ENCODE data around the gene PSMB5. TPM values are rescaled to one million over a fixed set of nuclear protein-coding genes. Genes with fewer than 3 reads are reported as not detected.
A peak's percentile ranks its signal among the peaks of the same experiment; 100 is the strongest.

PSMB5 gene
- total and polyA plus RNA-seq, 2 of the 13 experiments (the other 11 are each of a cell fraction or from before 2014, with no cell fraction given) = 705 to 871 TPM

- TF ChIP-seq, protein P1, sequence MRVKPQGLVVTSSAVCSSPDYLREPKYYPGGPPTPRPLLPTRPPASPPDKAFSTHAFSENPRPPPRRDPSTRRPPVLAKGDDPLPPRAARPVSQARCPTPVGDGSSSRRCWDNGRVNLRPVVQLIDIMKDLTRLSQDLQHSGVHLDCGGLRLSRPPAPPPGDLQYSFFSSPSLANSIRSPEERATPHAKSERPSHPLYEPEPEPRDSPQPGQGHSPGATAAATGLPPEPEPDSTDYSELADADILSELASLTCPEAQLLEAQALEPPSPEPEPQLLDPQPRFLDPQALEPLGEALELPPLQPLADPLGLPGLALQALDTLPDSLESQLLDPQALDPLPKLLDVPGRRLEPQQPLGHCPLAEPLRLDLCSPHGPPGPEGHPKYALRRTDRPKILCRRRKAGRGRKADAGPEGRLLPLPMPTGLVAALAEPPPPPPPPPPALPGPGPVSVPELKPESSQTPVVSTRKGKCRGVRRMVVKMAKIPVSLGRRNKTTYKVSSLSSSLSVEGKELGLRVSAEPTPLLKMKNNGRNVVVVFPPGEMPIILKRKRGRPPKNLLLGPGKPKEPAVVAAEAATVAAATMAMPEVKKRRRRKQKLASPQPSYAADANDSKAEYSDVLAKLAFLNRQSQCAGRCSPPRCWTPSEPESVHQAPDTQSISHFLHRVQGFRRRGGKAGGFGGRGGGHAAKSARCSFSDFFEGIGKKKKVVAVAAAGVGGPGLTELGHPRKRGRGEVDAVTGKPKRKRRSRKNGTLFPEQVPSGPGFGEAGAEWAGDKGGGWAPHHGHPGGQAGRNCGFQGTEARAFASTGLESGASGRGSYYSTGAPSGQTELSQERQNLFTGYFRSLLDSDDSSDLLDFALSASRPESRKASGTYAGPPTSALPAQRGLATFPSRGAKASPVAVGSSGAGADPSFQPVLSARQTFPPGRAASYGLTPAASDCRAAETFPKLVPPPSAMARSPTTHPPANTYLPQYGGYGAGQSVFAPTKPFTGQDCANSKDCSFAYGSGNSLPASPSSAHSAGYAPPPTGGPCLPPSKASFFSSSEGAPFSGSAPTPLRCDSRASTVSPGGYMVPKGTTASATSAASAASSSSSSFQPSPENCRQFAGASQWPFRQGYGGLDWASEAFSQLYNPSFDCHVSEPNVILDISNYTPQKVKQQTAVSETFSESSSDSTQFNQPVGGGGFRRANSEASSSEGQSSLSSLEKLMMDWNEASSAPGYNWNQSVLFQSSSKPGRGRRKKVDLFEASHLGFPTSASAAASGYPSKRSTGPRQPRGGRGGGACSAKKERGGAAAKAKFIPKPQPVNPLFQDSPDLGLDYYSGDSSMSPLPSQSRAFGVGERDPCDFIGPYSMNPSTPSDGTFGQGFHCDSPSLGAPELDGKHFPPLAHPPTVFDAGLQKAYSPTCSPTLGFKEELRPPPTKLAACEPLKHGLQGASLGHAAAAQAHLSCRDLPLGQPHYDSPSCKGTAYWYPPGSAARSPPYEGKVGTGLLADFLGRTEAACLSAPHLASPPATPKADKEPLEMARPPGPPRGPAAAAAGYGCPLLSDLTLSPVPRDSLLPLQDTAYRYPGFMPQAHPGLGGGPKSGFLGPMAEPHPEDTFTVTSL (CRISPR knock-in tag; IDR thresholded peaks at IDR 0.05; ENCODE audit: borderline replicate concordance) = no peak
- TF ChIP-seq ZNF256 (CRISPR knock-in tag; conservative IDR thresholded peaks at IDR 0.05) = no peak
- 0 out of 2 replicates have a peak, but pooled peaks have one; percentile 5 for TF ChIP-seq ZNF761 (CRISPR knock-in tag; conservative IDR thresholded peaks at IDR 0.05)
- TF ChIP-seq KLF11 (CRISPR knock-in tag; IDR thresholded peaks at IDR 0.05) = peak; percentile 64; the same call in 1 of the 2 replicates
- TF ChIP-seq ARNT2 (CRISPR knock-in tag; IDR thresholded peaks at IDR 0.05; ENCODE audit: low read depth) = peak; percentile 1; the same call in 1 of the 2 replicates
- no peak for TF ChIP-seq HES4 (CRISPR knock-in tag; IDR thresholded peaks at IDR 0.05; ENCODE audit: borderline replicate concordance)
- TF ChIP-seq ZNF609 (CRISPR knock-in tag; IDR thresholded peaks at IDR 0.05; ENCODE audit: borderline replicate concordance) = no peak
- TF ChIP-seq THRA (CRISPR knock-in tag; IDR thresholded peaks at IDR 0.05; ENCODE audit: borderline replicate concordance) = 0 out of 2 replicates have a peak, but pooled peaks have one; percentile 37
- TF ChIP-seq MYNN (CRISPR knock-in tag; IDR thresholded peaks at IDR 0.05; ENCODE audit: low read depth) = 0 out of 2 replicates have a peak, but pooled peaks have one; percentile 11
These were observed 52.7 kb downstream of the PSMB5 start (continued) for GRCh38 chr14:22981876-22982476.
